Panc1 (cell line): ENCODE results near the gene PNRC2. TPM values are rescaled to one million over a fixed set of nuclear protein-coding genes. Genes with fewer than 3 reads are reported as not detected.
"Not testable (repeated sequence)": the region's sequence is repeated elsewhere in the genome, so short reads cannot be mapped to it uniquely, and the experiment has no call there.

Source experiments
- ATAC-seq: fragments of 200-7000 bp; cut with Tn5 transposase; 2 replicates; pipeline ENCODE4 v1.9.1; 2020; ENCODE audit warnings: mild to moderate bottlenecking, moderate library complexity
- BruUV-seq: library from RNA; stranded (reverse); fragments of 400-500 nt; replicated peaks from 2 replicates; lab custom pipeline; 2021; lab: Mats Ljungman, UMichigan
- CTCF ChIA-PET: fragments of 300-600 bp; sonication (Branson Sonifier 250); formaldehyde crosslinking; loops from one replicate; lab custom pipeline; 2022; ENCODE audit warnings: antibody characterized with exemption; lab: Charles Lee
- POLR2A ChIA-PET: fragments of 300-600 bp; sonication (Branson Sonifier 250); formaldehyde crosslinking; loops from one replicate; lab custom pipeline; 2022; ENCODE audit warnings: antibody characterized with exemption; lab: Charles Lee
- DNase-seq: peaks from one replicate; pipeline ENCODE4 v3.0.0-alpha.2; 2010; ENCODE audit warnings: low read depth, low spot score
- H3K27ac ChIP-seq: 2 replicates; pipeline ENCODE4 v1.5.1; 2011; ENCODE audit warnings: mild to moderate bottlenecking, low read length, inconsistent platforms
- H3K27me3 ChIP-seq: fragments of 200-500 bp; sonication (Bioruptor generic); 2 replicates; pipeline ENCODE4 v1.6.0; 2014; ENCODE audit warnings: low read length, inconsistent platforms; ENCODE audit not compliant: control insufficient read depth, insufficient read depth
- H3K36me3 ChIP-seq: fragments of 200-500 bp; sonication (Bioruptor generic); 2 replicates; pipeline ENCODE4 v1.5.1; 2014; ENCODE audit warnings: inconsistent platforms, mild to moderate bottlenecking, low read length, moderate library complexity; ENCODE audit not compliant: control insufficient read depth, insufficient read depth
- H3K4me1 ChIP-seq: 2 replicates; pipeline ENCODE4 v1.5.1; 2011; ENCODE audit warnings: inconsistent platforms, mild to moderate bottlenecking, low read length, moderate library complexity; ENCODE audit not compliant: control insufficient read depth, insufficient read depth
- H3K4me3 ChIP-seq, 2 experiments: 2 replicates each; pipeline ENCODE4 v1.5.1; 2011 to 2012; ENCODE audit warnings: low read depth in 2 of 2, low read length in 2 of 2, mild to moderate bottlenecking in 2 of 2, inconsistent platforms in 1 of 2, moderate library complexity in 1 of 2
- H3K9me3 ChIP-seq: fragments of 200-500 bp; sonication (Bioruptor generic); 2 replicates; pipeline ENCODE4 v1.5.1; 2014; ENCODE audit warnings: low read depth, mild to moderate bottlenecking, inconsistent platforms, low read length, moderate library complexity; ENCODE audit not compliant: control insufficient read depth, insufficient read depth
- CTCF ChIP-seq: fragments of 450-650 bp; IDR thresholded peaks from 2 replicates; pipeline ENCODE4 v1.5.1; 2017; ENCODE audit warnings: mild to moderate bottlenecking
- POLR2AphosphoS5 ChIP-seq: IDR thresholded peaks from 2 replicates; pipeline ENCODE4 v1.6.1; 2012; ENCODE audit warnings: mild to moderate bottlenecking, low read depth, low read length, moderate library complexity
- REST ChIP-seq, 2 experiments: IDR thresholded peaks; 2 replicates each; pipeline ENCODE4 v1.6.1; 2011 to 2012; ENCODE audit warnings: low read depth in 2 of 2, control low read depth in 1 of 2, low read length in 1 of 2, mild to moderate bottlenecking in 1 of 2, moderate library complexity in 1 of 2; ENCODE audit not compliant: insufficient read depth in 1 of 2
- SIN3A ChIP-seq: IDR thresholded peaks from 2 replicates; pipeline ENCODE4 v1.6.1; 2012; ENCODE audit warnings: low read depth, mild to moderate bottlenecking, low read length, moderate library complexity, borderline replicate concordance; ENCODE audit not compliant: insufficient read depth
- TCF7L2 ChIP-seq: IDR thresholded peaks from 2 replicates; pipeline ENCODE4 v1.6.1; 2011; ENCODE audit warnings: mild to moderate bottlenecking, low read depth, low read length, inconsistent platforms
- in situ Hi-C: cut with HindIII; loops from 2 replicates; pipeline ENCODE4 v1.10.0; 2016; ENCODE audit warnings: low sequenced_read_pairs, low pct_unique_long_range_greater_than_20kb
- intact Hi-C: fragments of 100-400 bp; cut with micrococcal nuclease; formaldehyde crosslinking; loops from one replicate; pipeline ENCODE4 v1.10.0; 2022; ENCODE audit not compliant: unreplicated experiment
- total RNA-seq: library from RNA; stranded (reverse); gene quantifications from one replicate; pipeline ENCODE4 v1.2.1, GENCODE V29; 2021; ENCODE audit not compliant: unreplicated experiment

The PNRC2 gene
- total RNA-seq, 1 experiment from 2014 or later, result 97.4 TPM

- CTCF ChIA-PET, result interaction anchor here (1.1 kb wide), 1 partner anchor 18 kb away, joined by 3 read pairs; no protein-coding TSS in a partner anchor
- Histone ChIP-seq H3K9me3 (no peaks in the 10 kb centered on the region), H3K27me3 (no peaks in the 10 kb centered on the region), H3K4me1 (peaks cover 22% of the 10 kb centered on the region), H3K4me3 (no peak overlapping the region), H3K36me3 (no peaks in the 10 kb centered on the region), H3K27ac (no peak overlapping the region; the same call in 1 of the 2 replicates)
- TF ChIP-seq REST (IDR thresholded peaks at IDR 0.05; ENCODE audit: insufficient read depth in 1 of 2, low read depth in 2 of 2, low read length in 1 of 2), result no peak
- no peak for TF ChIP-seq TCF7L2
- no peak for TF ChIP-seq POLR2AphosphoS5
- no peak for TF ChIP-seq CTCF
- TF ChIP-seq SIN3A, result no peak
- BruUV-seq, result no TSS peak
- in situ Hi-C loops, result no loop called here
- intact Hi-C loops, result no loop called here
- ATAC-seq (peak; percentile 91), DNase-seq (no peak)
- POLR2A ChIA-PET, result no interaction called here
These were observed 49.8 kb downstream of the PNRC2 start for GRCh38 chr1:24009406-24009805.

- BruUV-seq, result no TSS peak
- H3K4me3 ChIP-seq, result no peak overlapping the region
- no peaks in the 10 kb centered on the region for H3K9me3 ChIP-seq
- H3K27ac ChIP-seq, result peak overlapping the region; percentile 68; the same call in 1 of the 2 replicates
- ChIA-PET CTCF (interaction anchor here (0.5 to 1.2 kb wide), 2 partner anchors 18 kb away, joined by 4 to 13 read pairs; no protein-coding TSS in a partner anchor), POLR2A (no interaction called here)
- in situ Hi-C loops, result no loop called here
- H3K4me1 ChIP-seq, result peaks cover 33% of the 10 kb centered on the region
- intact Hi-C loops, result no loop called here
- ATAC-seq (no peak), DNase-seq (no peak)
- TF ChIP-seq POLR2AphosphoS5 (no peak), REST (IDR thresholded peaks at IDR 0.05; ENCODE audit: insufficient read depth in 1 of 2, low read depth in 2 of 2, low read length in 1 of 2) (no peak), SIN3A (no peak), TCF7L2 (no peak), CTCF (no peak)
- no peaks in the 10 kb centered on the region for H3K36me3 ChIP-seq
- H3K27me3 ChIP-seq, result no peaks in the 10 kb centered on the region
These were observed 51.0 kb downstream of the PNRC2 start for GRCh38 chr1:24010650-24011049.

- H3K9me3 ChIP-seq, H3K36me3 ChIP-seq, intact Hi-C loops, DNase-seq, ATAC-seq, in situ Hi-C loops, BruUV-seq, POLR2A ChIA-PET, H3K4me3 ChIP-seq, H3K27me3 ChIP-seq: not testable (repeated sequence)
- CTCF ChIA-PET, result interaction anchor here (0.8 kb wide), 1 partner anchor 197 kb away, joined by 13 read pairs; no protein-coding TSS in a partner anchor
- peak overlapping the region; percentile 25; the same call in 1 of the 2 replicates for H3K27ac ChIP-seq
- H3K4me1 ChIP-seq, result peaks cover 48% of the 10 kb centered on the region
These were observed 53.2 kb downstream of the PNRC2 start for GRCh38 chr1:24012878-24013277.
